Prostate gland (tissue), 2 donors: ENCODE measurements around the gene ARMH3. TPM values are rescaled to one million over a fixed set of nuclear protein-coding genes. Genes with fewer than 3 reads are reported as not detected.

ENCODE experiments used
- DNase-seq: peaks from one replicate; pipeline ENCODE4 v3.0.0-alpha.2; 2019; ENCODE audit warnings: low spot score
- H3K27ac ChIP-seq, 2 donors: fragments of 200-600 bp; sonication (generic); 2 replicates each; pipeline ENCODE4 v1.5.1; 2017 to 2019
- H3K27me3 ChIP-seq: fragments of 200-600 bp; sonication (generic); replicated peaks from 2 replicates; pipeline ENCODE4 v1.5.1; 2019; ENCODE audit not compliant: insufficient read depth
- H3K36me3 ChIP-seq, 2 donors: fragments of 200-600 bp; sonication (generic); 1 replicate in 1 of 2; 2 replicates in 1 of 2; pipeline versions ENCODE4 v1.5.1 to v1.8.1; 2017 to 2019
- H3K4me1 ChIP-seq: fragments of 200-600 bp; sonication (generic); replicated peaks from 2 replicates; pipeline ENCODE4 v1.5.1; 2019
- H3K4me3 ChIP-seq, 2 donors: fragments of 200-600 bp; sonication (generic); 2 replicates each; pipeline ENCODE4 v1.5.1; 2017 to 2019
- H3K9me3 ChIP-seq: fragments of 200-600 bp; sonication (generic); 2 replicates; pipeline ENCODE4 v1.5.1; 2017
- POLR2A ChIP-seq: fragments of 450-650 bp; IDR thresholded peaks from one replicate; pipeline ENCODE4 v1.6.1; 2016; ENCODE audit warnings: antibody characterized with exemption, mild to moderate bottlenecking
- POLR2AphosphoS5 ChIP-seq: sonication (generic); formaldehyde crosslinking; IDR thresholded peaks from one replicate; pipeline ENCODE4 v1.6.1; 2017; ENCODE audit warnings: antibody characterized with exemption
- WGBS: methylation state at CpG from one replicate; pipeline ENCODE4 v1.1.5; 2018; 5-methylcytosine and 5-hydroxymethylcytosine counted together
- intact Hi-C: fragments of 100-400 bp; cut with DNase I; formaldehyde crosslinking; loops from one replicate; pipeline ENCODE4 v1.14.2; 2022
- total RNA-seq, 2 donors: library from RNA; depleted of rRNA; stranded (reverse); fragments of >200 nt; gene quantifications; one replicate each; pipeline ENCODE4 v1.1.0, GENCODE V29; 2016
- TF ChIP-seq, protein P1 (sequence below), 4 experiments: fragments of 200-600 bp in 2 of 4; fragments of 450-650 bp in 2 of 4; sonication (generic) in 2 of 4; IDR thresholded peaks; 1 replicate in 3 of 4; 2 replicates in 1 of 4; pipeline ENCODE4 v1.5.1; 2016 to 2019; ENCODE audit warnings: antibody characterized with exemption in 4 of 4, mild to moderate bottlenecking in 2 of 4, moderate library complexity in 2 of 4

Gene ARMH3
- total RNA-seq, 2 donors from 2014 or later = 15.1 to 20.5 TPM

DNA sequence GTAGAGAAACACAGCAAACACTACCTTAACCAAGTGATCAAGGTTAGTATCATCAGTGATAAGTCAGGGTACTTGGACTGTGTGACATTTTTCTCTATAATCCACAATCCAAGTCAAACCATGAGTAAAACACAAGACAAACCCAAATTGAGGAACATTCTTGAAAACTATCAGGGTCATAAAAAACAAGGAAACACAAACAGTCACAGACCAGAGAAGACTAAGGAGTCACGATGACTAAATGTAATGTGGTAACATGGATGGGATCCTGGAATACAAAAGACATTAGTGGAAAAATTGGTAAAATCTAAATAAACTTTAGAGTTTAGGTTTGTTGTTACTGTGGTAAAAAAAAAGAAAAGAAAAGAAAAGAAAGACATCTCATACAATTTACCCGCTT lies 103.8 kb downstream of the ARMH3 start:
- H3K27ac ChIP-seq = no peak overlapping the region
- no peaks in the 10 kb centered on the region for H3K36me3 ChIP-seq
- H3K9me3 ChIP-seq = no peaks in the 10 kb centered on the region
- intact Hi-C loops = no loop called here
- no peaks in the 10 kb centered on the region for H3K4me1 ChIP-seq
- 92% methylated on average over 2 of the region's 2 CpGs for WGBS
- no peaks in the 10 kb centered on the region for H3K27me3 ChIP-seq
- TF ChIP-seq, protein P1, sequence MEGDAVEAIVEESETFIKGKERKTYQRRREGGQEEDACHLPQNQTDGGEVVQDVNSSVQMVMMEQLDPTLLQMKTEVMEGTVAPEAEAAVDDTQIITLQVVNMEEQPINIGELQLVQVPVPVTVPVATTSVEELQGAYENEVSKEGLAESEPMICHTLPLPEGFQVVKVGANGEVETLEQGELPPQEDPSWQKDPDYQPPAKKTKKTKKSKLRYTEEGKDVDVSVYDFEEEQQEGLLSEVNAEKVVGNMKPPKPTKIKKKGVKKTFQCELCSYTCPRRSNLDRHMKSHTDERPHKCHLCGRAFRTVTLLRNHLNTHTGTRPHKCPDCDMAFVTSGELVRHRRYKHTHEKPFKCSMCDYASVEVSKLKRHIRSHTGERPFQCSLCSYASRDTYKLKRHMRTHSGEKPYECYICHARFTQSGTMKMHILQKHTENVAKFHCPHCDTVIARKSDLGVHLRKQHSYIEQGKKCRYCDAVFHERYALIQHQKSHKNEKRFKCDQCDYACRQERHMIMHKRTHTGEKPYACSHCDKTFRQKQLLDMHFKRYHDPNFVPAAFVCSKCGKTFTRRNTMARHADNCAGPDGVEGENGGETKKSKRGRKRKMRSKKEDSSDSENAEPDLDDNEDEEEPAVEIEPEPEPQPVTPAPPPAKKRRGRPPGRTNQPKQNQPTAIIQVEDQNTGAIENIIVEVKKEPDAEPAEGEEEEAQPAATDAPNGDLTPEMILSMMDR (IDR thresholded peaks at IDR 0.05) = no peak
- TF ChIP-seq POLR2A = no peak
- no peak for TF ChIP-seq POLR2AphosphoS5
- H3K4me3 ChIP-seq = no peak overlapping the region
- no peak for DNase-seq

- TF ChIP-seq POLR2A (no peak), POLR2AphosphoS5 (no peak)
- TF ChIP-seq, protein P1 (IDR thresholded peaks at IDR 0.05) = no peak
- H3K27me3 ChIP-seq = no peaks in the 10 kb centered on the region
- intact Hi-C loops = no loop called here
These were observed 105.8 kb downstream of the ARMH3 start for GRCh38 chr10:101950213-101950612.

DNA sequence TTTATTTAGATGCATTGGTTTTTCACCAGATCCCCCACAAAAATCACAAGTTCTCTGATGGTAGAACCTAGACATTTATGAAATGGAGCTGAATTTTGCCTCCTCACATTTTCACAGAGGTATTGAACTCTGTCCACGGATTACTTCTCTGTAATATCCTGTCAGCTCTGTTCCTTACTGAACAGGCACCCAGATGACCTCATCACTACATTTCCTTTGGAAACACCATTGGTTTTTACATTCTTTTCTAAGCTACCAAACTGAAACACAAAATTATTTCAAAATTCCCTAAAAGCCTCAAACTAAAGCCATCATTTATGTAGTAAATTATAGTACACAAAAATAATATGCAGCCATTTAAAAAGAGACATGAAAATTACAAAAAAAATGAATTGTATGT lies 114.1 kb downstream of the ARMH3 start:
- Histone ChIP-seq H3K4me3 (no peak overlapping the region), H3K9me3 (no peaks in the 10 kb centered on the region), H3K36me3 (no peaks in the 10 kb centered on the region), H3K27ac (no peak overlapping the region), H3K4me1 (peaks cover 4% of the 10 kb centered on the region), H3K27me3 (no peaks in the 10 kb centered on the region)
- intact Hi-C loops = no loop called here
- TF ChIP-seq POLR2A = no peak
- TF ChIP-seq, protein P1 (IDR thresholded peaks at IDR 0.05) = no peak
- no peak for TF ChIP-seq POLR2AphosphoS5
- DNase-seq = no peak
- 65% methylated on average over 1 of the region's 1 CpG for WGBS

More at GRCh38 chr10:101950213-101950612, 105.8 kb downstream of the ARMH3 start:
- no peak overlapping the region for H3K27ac ChIP-seq
- no peak for DNase-seq
- no peaks in the 10 kb centered on the region for H3K4me1 ChIP-seq
- H3K9me3 ChIP-seq = no peaks in the 10 kb centered on the region
- H3K36me3 ChIP-seq = no peaks in the 10 kb centered on the region
- H3K4me3 ChIP-seq = no peak overlapping the region

- Histone ChIP-seq H3K27me3 (no peaks in the 10 kb centered on the region), H3K4me3 (no peak overlapping the region), H3K36me3 (no peaks in the 10 kb centered on the region), H3K9me3 (no peaks in the 10 kb centered on the region), H3K4me1 (peaks cover 4% of the 10 kb centered on the region), H3K27ac (no peak overlapping the region)
- intact Hi-C loops = no loop called here
- no peak for DNase-seq
- 97% methylated on average over 1 of the region's 1 CpG for WGBS
- TF ChIP-seq POLR2AphosphoS5 (no peak), POLR2A (no peak)
- TF ChIP-seq, protein P1 (IDR thresholded peaks at IDR 0.05) = no peak
These were observed 115.1 kb downstream of the ARMH3 start for GRCh38 chr10:101940916-101941315.

DNA sequence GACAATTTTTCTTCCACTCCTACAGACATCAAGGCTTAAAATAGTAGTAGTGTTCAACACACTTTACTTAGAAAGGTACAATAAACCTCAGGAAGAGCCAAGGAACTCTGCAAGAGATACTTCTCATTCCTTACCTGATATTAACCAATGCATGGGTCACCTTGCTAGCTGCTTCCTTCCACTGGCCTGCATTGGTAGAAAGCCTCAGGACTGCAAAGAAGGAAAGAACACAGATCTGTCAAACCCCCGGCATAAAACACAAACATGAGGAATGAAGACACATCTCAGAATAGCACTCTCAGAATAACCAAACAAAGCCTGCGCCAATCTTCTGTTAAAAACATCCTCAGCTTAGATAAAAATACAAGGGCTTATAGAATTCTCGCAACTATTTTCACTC lies 116.2 kb downstream of the ARMH3 start:
- peaks cover 4% of the 10 kb centered on the region for H3K4me1 ChIP-seq
- 70% methylated on average over 3 of the region's 3 CpGs for WGBS

More for the DNA sequence above, 116.2 kb downstream of the ARMH3 start:
- H3K27ac ChIP-seq = peak overlapping the region in 1 of 2 donors; percentile 4
- no peaks in the 10 kb centered on the region for H3K36me3 ChIP-seq
- no peaks in the 10 kb centered on the region for H3K9me3 ChIP-seq
- H3K27me3 ChIP-seq = no peaks in the 10 kb centered on the region
- DNase-seq = no peak
- H3K4me3 ChIP-seq = no peak overlapping the region
- no peak for TF ChIP-seq POLR2A
- TF ChIP-seq, protein P1 (IDR thresholded peaks at IDR 0.05) = no peak
- no peak for TF ChIP-seq POLR2AphosphoS5
- intact Hi-C loops = no loop called here
